NCI-H128 (cell line): ENCODE results near the gene CISD2.
"Not testable (repeated sequence)": the region's sequence is repeated elsewhere in the genome, so short reads cannot be mapped to it uniquely, and the experiment has no call there.

Source experiments
- DNase-seq: peaks from one replicate; lab custom pipeline; 2025; ENCODE audit not compliant: unreplicated experiment; lab: John Stamatoyannopoulos, UW

The CISD2 gene

GRCh38 chr4:102901804-102902203, 33.0 kb downstream of the CISD2 start:
- DNase-seq: no peak

GRCh38 chr4:102918859-102919258, 50.1 kb downstream of the CISD2 start:
- DNase-seq: no peak

GRCh38 chr4:102919697-102920096, 50.9 kb downstream of the CISD2 start:
- DNase-seq: not testable (repeated sequence)

GRCh38 chr4:102935716-102936115, 66.9 kb downstream of the CISD2 start:
- no peak for DNase-seq

GRCh38 chr4:102938063-102938462, 69.3 kb downstream of the CISD2 start:
- DNase-seq: not testable (repeated sequence)
